HG03439 (cell line): ENCODE measurements around the gene LRP8.

ENCODE experiments used
- ATAC-seq: cut with Tn5 transposase; IDR thresholded peaks from one replicate; pipeline ENCODE4 v1.9.1; 2021; ENCODE audit warnings: mild to moderate bottlenecking, moderate library complexity; ENCODE audit not compliant: unreplicated experiment

LRP8 gene

GRCh38 chr1:53328009-53328461 is at the start of gene LRP8:
Gene LRP8 (minus strand): TSS chr1:53328070. CDS start chr1:53327912, 158 bp downstream.
- peak; percentile 34 for ATAC-seq

GRCh38 chr1:53377438-53377841 is 49.6 kb upstream of the LRP8 start:
- ATAC-seq: no peak

GRCh38 chr1:53376742-53377437 is 49.0 kb upstream of the LRP8 start:
- no peak for ATAC-seq

- ATAC-seq: no peak
Observed at GRCh38 chr1:53376041-53376461, 48.2 kb upstream of the LRP8 start.

- no peak for ATAC-seq
Observed at GRCh38 chr1:53375440-53375839, 47.6 kb upstream of the LRP8 start.

- no peak for ATAC-seq
Observed at GRCh38 chr1:53373246-53373645, 45.4 kb upstream of the LRP8 start.

- ATAC-seq: no peak
Observed at GRCh38 chr1:53372501-53372951, 44.7 kb upstream of the LRP8 start.

GRCh38 chr1:53371851-53372250 is 44.0 kb upstream of the LRP8 start:
- ATAC-seq: no peak

- no peak for ATAC-seq
Observed at GRCh38 chr1:53371121-53371666, 43.3 kb upstream of the LRP8 start.

GRCh38 chr1:53370369-53370961 is 42.6 kb upstream of the LRP8 start:
- no peak for ATAC-seq

GRCh38 chr1:53369761-53370160 is 41.9 kb upstream of the LRP8 start:
- ATAC-seq: no peak

GRCh38 chr1:53369034-53369750 is 41.3 kb upstream of the LRP8 start:
- no peak for ATAC-seq

GRCh38 chr1:53368314-53369033 is 40.6 kb upstream of the LRP8 start:
- ATAC-seq: no peak

- no peak for ATAC-seq
Observed at GRCh38 chr1:53367503-53368313, 39.8 kb upstream of the LRP8 start.

GRCh38 chr1:53366901-53367502 is 39.1 kb upstream of the LRP8 start:
- ATAC-seq: no peak

- ATAC-seq: no peak
Observed at GRCh38 chr1:53365437-53366063, 37.7 kb upstream of the LRP8 start.

GRCh38 chr1:53362851-53363642 is 35.2 kb upstream of the LRP8 start:
- no peak for ATAC-seq

- no peak for ATAC-seq
Observed at GRCh38 chr1:53362270-53362669, 34.4 kb upstream of the LRP8 start.
